GM19328 (cell line): ENCODE data around the gene GNAS-AS1.

Source experiments
- ATAC-seq: cut with Tn5 transposase; IDR thresholded peaks from one replicate; pipeline ENCODE4 v1.9.1; 2021; ENCODE audit warnings: mild to moderate bottlenecking, moderate library complexity; ENCODE audit not compliant: unreplicated experiment

The GNAS-AS1 gene

DNA sequence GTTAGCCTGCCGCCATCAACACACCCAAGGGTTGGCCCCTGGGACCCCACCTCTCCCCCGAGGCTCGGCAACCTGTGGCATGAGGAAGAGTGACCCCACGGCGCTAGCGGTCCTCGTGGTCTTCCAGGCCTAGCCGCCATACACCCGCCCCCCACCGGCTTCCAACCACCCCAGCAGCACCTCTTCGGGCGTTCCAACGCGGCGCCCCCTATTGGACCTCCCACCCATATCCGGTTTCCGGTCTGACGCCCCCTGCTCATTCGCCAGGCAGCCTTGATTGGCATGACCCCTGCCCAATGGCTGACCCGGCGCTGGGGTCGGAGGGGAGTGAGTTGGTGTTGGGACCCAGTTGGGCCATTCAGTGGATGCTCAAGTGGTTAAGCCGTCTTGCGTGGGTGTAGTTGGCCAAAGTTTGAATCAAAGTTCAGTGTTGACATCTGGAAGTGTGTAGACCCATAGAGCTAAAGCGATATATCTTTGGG is at the start of gene GNAS-AS1:
GNAS-AS1 (minus strand) TSS at position 210 of the 482 bp plus-strand sequence.
- ATAC-seq: no peak

DNA sequence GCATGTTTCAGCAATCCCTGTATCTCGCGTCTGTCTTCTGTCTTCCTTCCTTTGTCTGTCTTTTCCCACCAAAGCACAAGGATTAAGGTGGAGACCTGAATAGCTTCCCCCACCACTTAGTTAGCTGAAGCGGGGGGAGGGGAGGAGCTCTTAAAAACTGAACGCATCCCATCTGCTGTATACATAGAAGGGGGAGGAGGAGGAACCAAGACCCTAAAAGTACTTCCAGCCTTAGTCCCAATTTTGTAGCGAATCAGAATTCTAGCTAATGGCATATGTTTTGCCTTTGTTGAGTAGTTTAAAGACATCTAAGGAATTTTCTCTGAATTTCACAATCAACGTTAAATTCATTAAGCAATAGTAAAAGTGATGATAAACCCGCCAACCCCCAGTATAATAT is 49.7 kb upstream of the GNAS-AS1 start:
- no peak for ATAC-seq

DNA sequence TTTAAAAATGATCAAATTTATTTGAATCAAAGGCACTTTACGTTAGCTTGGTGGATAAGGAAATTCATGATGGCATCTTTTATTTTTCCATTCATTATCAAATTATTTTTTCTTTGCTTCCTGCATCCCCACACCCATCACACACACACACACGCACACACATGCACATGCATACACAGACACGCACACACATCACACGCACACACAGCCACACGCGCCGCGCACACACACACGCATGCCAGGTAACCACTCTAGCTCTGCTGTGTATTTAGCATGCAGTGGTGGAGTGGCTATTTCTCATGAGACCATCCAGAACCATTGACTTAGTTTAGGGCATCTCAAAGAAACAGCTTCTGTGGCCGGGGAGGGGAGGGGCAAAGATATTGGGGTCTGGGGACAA is 48.8 kb upstream of the GNAS-AS1 start:
- ATAC-seq: no peak

- ATAC-seq: no peak
These were observed 48.1 kb upstream of the GNAS-AS1 start for GRCh38 chr20:58898629-58899408.

DNA sequence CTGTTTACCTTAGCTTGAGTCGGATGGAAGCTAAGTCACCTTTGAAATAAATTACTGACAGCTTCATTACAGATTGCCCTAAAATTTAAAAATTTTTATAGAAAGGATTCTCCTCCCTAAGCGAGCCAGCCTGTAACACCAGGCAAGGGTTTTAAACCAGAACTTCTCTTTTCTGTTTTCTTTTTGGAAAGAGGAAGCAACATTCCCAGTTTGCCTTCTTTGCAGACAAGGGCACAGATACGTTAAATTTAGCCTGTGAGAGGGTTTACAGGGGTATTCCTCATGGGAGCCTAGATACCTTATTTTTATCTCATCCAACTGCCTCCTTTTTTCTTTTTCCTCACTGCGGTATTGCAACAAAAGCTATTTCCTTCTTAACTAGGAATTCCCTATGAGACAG is 46.8 kb upstream of the GNAS-AS1 start:
- ATAC-seq: no peak

DNA sequence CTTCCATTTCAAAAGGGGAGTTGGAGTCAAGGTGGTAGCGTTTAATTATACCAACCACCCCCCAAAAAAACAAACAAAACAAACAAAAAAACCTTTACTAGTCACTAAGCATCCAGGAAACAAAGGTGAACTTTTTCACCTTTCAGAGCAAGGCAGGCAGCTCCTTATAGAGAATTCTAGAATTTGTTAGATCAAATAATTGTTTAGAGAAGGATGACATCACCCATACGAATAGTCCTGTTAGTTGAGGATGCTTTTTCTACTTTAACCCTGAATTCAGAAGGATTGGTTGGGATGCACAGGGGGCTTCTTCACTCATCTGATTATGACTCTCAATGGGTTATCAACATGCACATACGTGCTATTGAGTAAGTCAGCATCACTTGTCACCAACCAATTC is 46.1 kb upstream of the GNAS-AS1 start:
- ATAC-seq: no peak

DNA sequence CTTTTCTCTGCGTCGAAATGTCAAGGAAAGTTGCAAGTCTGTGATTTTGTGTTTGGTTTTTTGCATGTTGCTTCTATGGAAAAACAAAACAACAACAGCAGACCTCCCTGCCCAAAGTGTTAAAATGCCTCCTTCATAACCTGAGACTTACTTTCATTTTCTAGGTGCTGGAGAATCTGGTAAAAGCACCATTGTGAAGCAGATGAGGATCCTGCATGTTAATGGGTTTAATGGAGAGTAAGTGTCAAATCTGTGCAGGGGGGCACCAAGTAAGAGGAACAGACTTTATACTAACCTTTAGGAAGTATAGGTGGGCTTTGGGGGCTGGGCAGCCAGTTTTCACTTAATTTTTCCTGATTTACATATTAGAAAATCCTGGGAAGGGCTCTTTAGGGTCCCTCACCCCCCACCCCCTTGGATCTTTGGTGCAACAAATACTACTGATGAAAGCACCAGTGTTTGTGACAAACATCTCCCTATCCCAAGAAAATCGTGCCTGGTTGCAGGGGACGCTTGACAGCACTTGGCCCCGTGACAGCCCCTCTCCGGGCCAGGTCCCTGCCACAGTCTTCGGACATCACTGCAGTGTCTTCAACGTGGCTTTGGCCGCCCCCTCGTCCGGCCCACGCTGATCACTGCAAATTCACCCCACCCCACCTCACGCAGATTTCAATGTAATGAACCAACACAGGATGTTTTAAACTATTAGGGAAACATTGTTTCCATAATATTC is 44.9 kb upstream of the GNAS-AS1 start:
- no peak for ATAC-seq

- no peak for ATAC-seq
These were observed 44.1 kb upstream of the GNAS-AS1 start for GRCh38 chr20:58894652-58895447.

- no peak for ATAC-seq
These were observed 42.8 kb upstream of the GNAS-AS1 start for GRCh38 chr20:58893355-58894120.

DNA sequence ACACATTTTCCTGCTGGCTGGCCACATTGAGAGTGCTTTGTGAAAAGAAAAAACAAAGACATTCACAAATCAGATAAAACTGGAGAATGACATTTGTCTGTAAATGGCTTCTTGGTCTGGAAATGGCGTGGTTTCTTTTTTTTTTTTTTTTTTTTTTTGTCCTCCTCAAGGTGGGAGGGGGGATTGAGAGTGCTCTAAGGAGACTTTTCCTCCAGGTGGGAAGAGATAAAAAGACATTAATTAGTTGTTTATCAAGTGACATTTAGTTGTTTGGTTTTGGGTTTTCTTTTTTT is 42.2 kb upstream of the GNAS-AS1 start:
- ATAC-seq: no peak

DNA sequence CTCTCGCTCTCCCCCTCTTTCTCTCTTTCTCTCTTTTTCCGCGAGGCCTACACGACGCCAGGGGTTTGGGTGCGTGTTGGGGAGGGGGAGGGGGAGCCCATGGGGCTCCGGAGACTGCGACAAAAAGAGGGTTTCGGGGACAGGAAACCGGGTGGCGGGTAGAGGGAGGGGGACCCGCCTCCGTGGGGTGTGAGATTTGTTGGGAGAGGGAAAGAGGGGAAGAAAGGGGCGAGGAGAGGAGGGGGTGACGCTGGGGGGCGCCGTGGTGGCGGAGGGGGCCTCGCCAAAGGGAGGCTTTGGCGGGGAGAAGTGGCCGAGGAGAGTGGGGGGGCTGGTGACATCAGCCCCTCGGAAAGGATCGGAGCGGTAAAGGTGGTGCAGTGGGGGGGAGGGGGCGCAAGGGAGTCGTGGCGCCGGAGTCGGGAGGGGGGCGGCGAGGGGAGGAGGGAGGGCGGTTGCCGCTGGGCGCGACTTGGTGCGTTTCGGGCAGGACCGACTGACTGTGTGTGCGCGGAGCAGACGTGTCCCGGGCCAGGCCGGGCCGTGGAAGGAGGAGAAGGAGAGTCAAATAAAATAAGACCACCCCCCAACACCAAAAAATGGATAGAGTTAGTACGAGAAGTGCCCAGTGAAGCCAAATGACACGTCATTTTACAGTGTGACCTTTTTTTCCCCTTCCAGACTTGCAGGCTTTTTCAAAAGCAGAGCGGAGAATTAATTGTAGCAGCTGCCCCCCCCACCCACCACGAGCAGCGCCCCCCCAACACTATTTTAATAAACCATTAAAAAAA is 41.6 kb upstream of the GNAS-AS1 start:
- ATAC-seq: no peak

DNA sequence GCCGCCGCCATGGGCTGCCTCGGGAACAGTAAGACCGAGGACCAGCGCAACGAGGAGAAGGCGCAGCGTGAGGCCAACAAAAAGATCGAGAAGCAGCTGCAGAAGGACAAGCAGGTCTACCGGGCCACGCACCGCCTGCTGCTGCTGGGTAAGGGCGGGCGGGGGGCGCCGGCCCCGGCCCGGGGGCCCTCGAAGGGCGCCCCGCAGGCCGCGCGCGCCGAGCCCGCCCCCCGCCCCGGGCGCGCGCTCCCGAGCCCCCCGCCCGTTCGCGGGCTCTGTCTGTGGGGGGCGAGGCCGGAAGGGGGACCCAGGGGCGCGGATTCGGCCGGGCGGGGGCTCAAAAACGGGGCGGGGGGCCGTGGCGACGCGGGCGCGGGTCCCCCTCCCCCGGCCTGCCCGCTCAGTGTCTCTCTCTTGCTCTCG is 41.0 kb upstream of the GNAS-AS1 start:
- ATAC-seq: no peak

DNA sequence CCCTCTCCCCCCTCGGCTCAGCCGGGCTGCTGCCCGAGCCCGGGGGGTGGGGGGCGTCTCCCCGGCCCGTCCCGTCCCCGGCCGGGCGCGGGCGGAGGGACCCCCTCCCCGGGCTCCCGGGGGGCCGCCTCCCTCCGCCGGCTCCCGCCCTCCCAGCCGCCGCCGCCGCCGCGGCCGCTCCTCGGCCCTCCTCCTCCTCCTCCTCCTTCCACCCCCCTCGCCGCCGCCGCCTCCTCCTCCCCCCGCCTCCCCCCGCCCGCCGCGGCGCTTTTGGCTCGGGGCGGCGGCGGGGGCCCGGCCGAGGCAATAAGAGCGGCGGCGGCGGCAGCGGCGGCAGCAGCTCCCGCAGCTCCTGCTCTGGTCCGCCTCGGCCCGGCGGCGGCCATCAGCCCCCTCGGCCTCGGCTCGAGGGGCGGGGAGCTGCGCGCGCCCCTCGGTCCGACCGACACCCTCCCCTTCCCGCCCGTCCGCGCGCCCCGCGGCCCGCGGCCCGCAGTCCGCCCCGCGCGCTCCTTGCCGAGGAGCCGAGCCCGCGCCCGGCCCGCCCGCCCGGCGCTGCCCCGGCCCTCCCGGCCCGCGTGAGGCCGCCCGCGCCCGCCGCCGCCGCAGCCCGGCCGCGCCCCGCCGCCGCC is 40.5 kb upstream of the GNAS-AS1 start:
- ATAC-seq: peak; percentile 32

GRCh38 chr20:58890518-58891085 is 39.9 kb upstream of the GNAS-AS1 start:
- ATAC-seq: peak; percentile 27

- ATAC-seq: peak; percentile 1
These were observed 39.3 kb upstream of the GNAS-AS1 start for GRCh38 chr20:58889798-58890517.

- ATAC-seq: no peak
These were observed 38.6 kb upstream of the GNAS-AS1 start for GRCh38 chr20:58889334-58889760.

DNA sequence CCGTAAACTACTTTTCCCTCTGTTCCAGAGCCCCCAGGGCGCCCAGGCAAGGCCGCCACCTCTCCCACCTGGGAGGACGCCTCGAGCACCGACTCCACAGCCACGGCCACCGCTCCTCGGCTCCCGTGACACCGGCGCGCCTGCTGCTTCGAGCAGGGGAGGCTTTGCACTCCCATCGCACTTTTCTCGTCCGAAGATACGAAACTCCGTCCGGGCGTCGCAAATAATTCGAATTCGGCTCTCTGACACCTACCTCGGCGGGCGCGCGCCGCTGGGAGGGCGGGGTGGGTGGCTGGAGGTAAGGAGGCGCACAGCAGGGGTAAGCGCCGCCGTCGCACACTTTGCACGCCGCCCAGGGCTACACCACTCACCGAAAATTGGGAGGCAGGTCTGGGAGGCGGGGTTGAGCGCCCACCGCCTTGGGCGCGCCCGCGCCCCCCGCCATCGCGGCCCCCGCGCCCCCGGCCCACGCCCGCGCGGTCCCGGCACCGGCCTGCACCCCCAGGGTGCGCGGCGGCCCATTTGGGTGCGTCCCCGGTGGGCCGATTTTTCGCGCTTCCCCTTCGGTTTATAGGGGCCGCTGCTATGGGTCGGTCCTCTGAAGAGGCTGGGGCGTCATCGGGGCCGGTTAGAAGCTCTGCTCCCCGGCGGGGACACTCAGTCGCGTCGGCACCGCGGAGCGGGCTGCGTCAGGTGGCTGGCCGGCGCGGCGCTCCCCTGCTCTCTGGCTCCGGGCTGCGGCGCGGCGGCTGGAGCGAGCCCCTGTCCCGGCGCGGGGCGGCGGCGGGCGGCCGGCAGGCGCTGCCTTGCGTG is 38.0 kb upstream of the GNAS-AS1 start:
- peak; percentile 27 for ATAC-seq

DNA sequence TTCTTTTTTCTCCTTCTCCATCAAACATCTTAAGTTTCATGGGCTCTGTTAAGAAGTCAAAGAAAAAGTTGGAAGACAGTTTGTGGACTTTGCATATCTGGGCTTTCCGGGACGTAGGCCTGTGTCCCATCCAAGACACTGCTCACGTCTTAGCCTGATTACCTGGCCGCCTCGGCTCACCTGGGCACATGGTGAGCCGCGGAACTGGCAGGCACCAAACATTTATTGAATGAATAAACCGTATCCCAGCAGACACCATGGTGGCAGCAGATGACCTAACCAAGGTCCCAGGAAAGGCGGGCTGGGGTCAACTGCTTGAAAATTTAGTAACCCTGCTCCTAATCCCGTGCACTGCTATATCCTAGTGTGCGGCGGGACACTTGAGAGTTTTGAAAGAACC is 37.4 kb upstream of the GNAS-AS1 start:
- ATAC-seq: no peak
